HCT116 (cell line): ENCODE results near the gene FAM43A. TPM values are rescaled to one million over a fixed set of nuclear protein-coding genes. Genes with fewer than 3 reads are reported as not detected.

Source experiments
- ATAC-seq: fragments of 200-7000 bp; cut with Tn5 transposase; 2 replicates; pipeline ENCODE4 v1.9.1; 2020; ENCODE audit warnings: mild to moderate bottlenecking, moderate library complexity
- BruUV-seq: library from RNA; stranded (reverse); fragments of 400-500 nt; replicated peaks from 2 replicates; lab custom pipeline; 2021; lab: Mats Ljungman, UMichigan
- CTCF ChIA-PET: fragments of 300-600 bp; sonication (Branson Sonifier 250); formaldehyde crosslinking; loops from one replicate; lab custom pipeline; 2021; ENCODE audit warnings: antibody characterized with exemption; lab: Charles Lee
- POLR2A ChIA-PET: fragments of 300-600, 350-600 bp; sonication (Branson Sonifier 250); formaldehyde crosslinking; loops from one replicate; lab custom pipeline; 2021; ENCODE audit warnings: antibody characterized with exemption; lab: Charles Lee
- RAD21 ChIA-PET, 2 experiments: fragments of 300-600 bp; sonication (Branson Sonifier 250); formaldehyde crosslinking; loops; one replicate each; lab custom pipeline; 2023; ENCODE audit warnings: low total read pairs in 2 of 2; ENCODE audit not compliant: uncharacterized antibody in 2 of 2, unreplicated experiment in 2 of 2, low non-redundant PET in 1 of 2; lab: Charles Lee
- DNase-seq: peaks from one replicate; pipeline ENCODE4 v3.0.0-alpha.2; 2010; ENCODE audit warnings: low read depth, low spot score
- H2AFZ ChIP-seq: fragments of 200-600 bp; shearing (Covaris generic), sonication (generic); 2 replicates; pipeline ENCODE4 v1.6.1; 2017; ENCODE audit warnings: low read depth, mixed run types, mixed read lengths, antibody characterized with exemption, low read length; ENCODE audit not compliant: poor library complexity, severe bottlenecking
- H3K27ac ChIP-seq: 2 replicates; pipeline ENCODE4 v1.5.1; 2012; ENCODE audit warnings: low read depth, low read length
- H3K27me3 ChIP-seq: fragments of 200-600 bp; sonication (generic); 2 replicates; pipeline ENCODE4 v1.6.1; 2016; ENCODE audit warnings: mixed run types, low read length, mixed read lengths; ENCODE audit not compliant: insufficient read depth
- H3K36me3 ChIP-seq, 2 experiments: fragments of 200-500 bp in 1 of 2; fragments of 200-600 bp in 1 of 2; sonication (Bioruptor generic) in 1 of 2; sonication (generic) in 1 of 2; 2 replicates each; pipeline versions ENCODE4 v1.5.1 to v1.6.1; 2014 to 2016; ENCODE audit warnings: low read length in 2 of 2, inconsistent platforms in 1 of 2, mixed read lengths in 1 of 2, mixed run types in 1 of 2; ENCODE audit not compliant: insufficient read depth in 2 of 2, control insufficient read depth in 1 of 2
- H3K4me1 ChIP-seq, 2 experiments: fragments of 200-600 bp in 1 of 2; sonication (generic) in 1 of 2; 2 replicates each; pipeline versions ENCODE4 v1.5.1 to v1.6.1; 2012 to 2017; ENCODE audit warnings: low read length in 2 of 2, inconsistent platforms in 1 of 2, mild to moderate bottlenecking in 1 of 2, mixed read lengths in 1 of 2, mixed run types in 1 of 2, moderate library complexity in 1 of 2; ENCODE audit not compliant: insufficient read depth in 2 of 2, control insufficient read depth in 1 of 2
- H3K4me2 ChIP-seq: fragments of 200-600 bp; sonication (generic); 2 replicates; pipeline ENCODE4 v1.6.1; 2017; ENCODE audit warnings: mixed run types, low read length, mixed read lengths
- H3K4me3 ChIP-seq, 2 experiments: fragments of 200-600 bp in 1 of 2; sonication (generic) in 1 of 2; replicated peaks in 1 of 2; 2 replicates each; pipeline ENCODE4 v1.5.1; 2011 to 2016; ENCODE audit warnings: low read length in 2 of 2, control low read depth in 1 of 2, low read depth in 1 of 2, mild to moderate bottlenecking in 1 of 2, mixed read lengths in 1 of 2, mixed run types in 1 of 2
- H3K79me2 ChIP-seq: fragments of 200-600 bp; sonication (generic); 2 replicates; pipeline ENCODE4 v1.6.1; 2017; ENCODE audit warnings: mild to moderate bottlenecking, mixed run types, low read length, moderate library complexity, mixed read lengths; ENCODE audit not compliant: insufficient read depth
- H3K9ac ChIP-seq: fragments of 200-600 bp; sonication (generic); 2 replicates; pipeline ENCODE4 v1.6.1; 2016; ENCODE audit warnings: low read length, mixed read lengths
- H3K9me2 ChIP-seq: fragments of 200-600 bp; sonication (generic), shearing (Covaris generic); 2 replicates; pipeline ENCODE4 v1.6.1; 2017; ENCODE audit warnings: mixed run types, mild to moderate bottlenecking, moderate library complexity; ENCODE audit not compliant: insufficient read depth
- H3K9me3 ChIP-seq, 2 experiments: fragments of 200-500 bp in 1 of 2; fragments of 200-600 bp in 1 of 2; sonication (Bioruptor generic) in 1 of 2; sonication (generic) in 1 of 2; 2 replicates each; pipeline ENCODE4 v1.6.1; 2014 to 2017; ENCODE audit warnings: low read length in 2 of 2, mixed read lengths in 2 of 2, inconsistent platforms in 1 of 2, low read depth in 1 of 2, mild to moderate bottlenecking in 1 of 2, mixed run types in 1 of 2, moderate library complexity in 1 of 2; ENCODE audit not compliant: control insufficient read depth in 1 of 2, insufficient read depth in 1 of 2
- H4K20me1 ChIP-seq: fragments of 200-600 bp; sonication (generic), shearing (Covaris generic); 2 replicates; pipeline ENCODE4 v1.6.1; 2017; ENCODE audit warnings: mixed run types, mild to moderate bottlenecking, moderate library complexity; ENCODE audit not compliant: insufficient read depth
- CEBPB ChIP-seq: IDR thresholded peaks from 2 replicates; pipeline ENCODE4 v1.6.1; 2012; ENCODE audit warnings: low read depth
- ELF1 ChIP-seq: IDR thresholded peaks from 2 replicates; pipeline ENCODE4 v1.6.1; 2012; ENCODE audit warnings: low read depth, borderline replicate concordance
- EZH2 ChIP-seq: fragments of 200-600 bp; sonication (generic); IDR thresholded peaks from 2 replicates; pipeline ENCODE4 v1.6.1; 2017; ENCODE audit warnings: antibody characterized with exemption, mixed run types
- EZH2phosphoT487 ChIP-seq: fragments of 200-600 bp; IDR thresholded peaks from 2 replicates; pipeline ENCODE4 v1.6.1; 2018; ENCODE audit warnings: antibody characterized with exemption, borderline replicate concordance
- FOSL1 ChIP-seq: IDR thresholded peaks from 2 replicates; pipeline ENCODE4 v1.6.1; 2012; ENCODE audit warnings: low read depth
- POLR2AphosphoS5 ChIP-seq: IDR thresholded peaks from 2 replicates; pipeline ENCODE4 v1.6.1; 2011; ENCODE audit warnings: mild to moderate bottlenecking, low read depth, low read length, moderate library complexity
- RAD21 ChIP-seq: IDR thresholded peaks from 2 replicates; pipeline ENCODE4 v1.6.1; 2012; ENCODE audit warnings: low read depth, mild to moderate bottlenecking
- SIN3A ChIP-seq: IDR thresholded peaks from 2 replicates; pipeline ENCODE4 v1.6.1; 2012; ENCODE audit warnings: low read depth
- SRF ChIP-seq: IDR thresholded peaks from 2 replicates; pipeline ENCODE4 v1.6.1; 2012; ENCODE audit warnings: low read depth
- YY1 ChIP-seq: IDR thresholded peaks from 2 replicates; pipeline ENCODE4 v1.6.1; 2011; ENCODE audit warnings: low read length, low read depth, moderate library complexity, mild to moderate bottlenecking; ENCODE audit not compliant: insufficient replicate concordance; ENCODE audit errors: extremely low read depth
- ZNF274 ChIP-seq: fragments of 200-500 bp; sonication (Bioruptor generic); IDR thresholded peaks from 2 replicates; pipeline ENCODE4 v1.6.1; 2014; ENCODE audit warnings: mild to moderate bottlenecking, low read depth, low read length, inconsistent platforms
- intact Hi-C: fragments of 100-400 bp; cut with micrococcal nuclease; formaldehyde crosslinking; loops from 2 replicates; pipeline ENCODE4 v1.10.0; 2022
- total RNA-seq: library from RNA; stranded (reverse); gene quantifications from one replicate; pipeline ENCODE4 v1.2.1, GENCODE V29; 2021; ENCODE audit not compliant: unreplicated experiment
- TF ChIP-seq, protein P1 (sequence below), 3 experiments: fragments of 200-600 bp in 1 of 3; sonication (generic) in 1 of 3; IDR thresholded peaks in 2 of 3; conservative IDR thresholded peaks in 1 of 3; 2 replicates each; pipeline ENCODE4 v1.5.1; 2012 to 2017; ENCODE audit warnings: low read depth in 2 of 3, low read length in 2 of 3, antibody characterized with exemption in 1 of 3, borderline replicate concordance in 1 of 3, control low read depth in 1 of 3, mild to moderate bottlenecking in 1 of 3, mixed read lengths in 1 of 3, mixed run types in 1 of 3, moderate library complexity in 1 of 3; ENCODE audit not compliant: insufficient read depth in 1 of 3
- TF ChIP-seq, protein P2 (sequence below): IDR thresholded peaks from 2 replicates; pipeline ENCODE4 v1.6.1; 2012; ENCODE audit warnings: low read depth

The FAM43A gene
- total RNA-seq, 1 experiment from 2014 or later = 6.8 TPM

DNA sequence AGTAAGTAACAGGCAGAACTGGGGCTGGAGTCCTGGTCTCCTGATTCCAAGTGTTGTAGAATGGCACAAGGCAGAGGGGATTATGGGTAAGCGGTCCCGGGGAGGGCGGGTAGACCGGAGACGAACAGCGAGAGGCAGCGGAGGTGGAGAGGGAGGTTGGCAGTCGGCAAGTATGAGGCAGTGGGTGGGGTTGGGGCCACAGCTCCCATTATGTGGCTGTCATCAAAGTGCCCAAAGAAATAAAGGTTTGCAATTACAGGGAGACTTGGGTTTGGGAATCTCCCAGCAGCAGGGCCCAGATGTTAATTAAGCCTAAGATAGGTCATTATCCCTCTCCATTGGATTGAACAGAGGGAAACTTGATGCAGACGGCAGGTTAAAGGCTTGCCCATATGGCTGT, 16.9 kb downstream of the FAM43A start:
- no peak overlapping the region for H3K4me3 ChIP-seq
- no peak overlapping the region for H3K27ac ChIP-seq
- TF ChIP-seq EZH2 (no peak), FOSL1 (no peak), ELF1 (no peak), SIN3A (no peak), SRF (no peak), CEBPB (no peak), EZH2phosphoT487 (no peak), POLR2AphosphoS5 (no peak), YY1 (no peak), ZNF274 (no peak), RAD21 (no peak)
- TF ChIP-seq, protein P1, sequence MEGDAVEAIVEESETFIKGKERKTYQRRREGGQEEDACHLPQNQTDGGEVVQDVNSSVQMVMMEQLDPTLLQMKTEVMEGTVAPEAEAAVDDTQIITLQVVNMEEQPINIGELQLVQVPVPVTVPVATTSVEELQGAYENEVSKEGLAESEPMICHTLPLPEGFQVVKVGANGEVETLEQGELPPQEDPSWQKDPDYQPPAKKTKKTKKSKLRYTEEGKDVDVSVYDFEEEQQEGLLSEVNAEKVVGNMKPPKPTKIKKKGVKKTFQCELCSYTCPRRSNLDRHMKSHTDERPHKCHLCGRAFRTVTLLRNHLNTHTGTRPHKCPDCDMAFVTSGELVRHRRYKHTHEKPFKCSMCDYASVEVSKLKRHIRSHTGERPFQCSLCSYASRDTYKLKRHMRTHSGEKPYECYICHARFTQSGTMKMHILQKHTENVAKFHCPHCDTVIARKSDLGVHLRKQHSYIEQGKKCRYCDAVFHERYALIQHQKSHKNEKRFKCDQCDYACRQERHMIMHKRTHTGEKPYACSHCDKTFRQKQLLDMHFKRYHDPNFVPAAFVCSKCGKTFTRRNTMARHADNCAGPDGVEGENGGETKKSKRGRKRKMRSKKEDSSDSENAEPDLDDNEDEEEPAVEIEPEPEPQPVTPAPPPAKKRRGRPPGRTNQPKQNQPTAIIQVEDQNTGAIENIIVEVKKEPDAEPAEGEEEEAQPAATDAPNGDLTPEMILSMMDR (IDR thresholded peaks at IDR 0.05 in 2 of 3, conservative IDR thresholded peaks at IDR 0.05 in 1 of 3; ENCODE audit: borderline replicate concordance in 1 of 3, insufficient read depth in 1 of 3, low read depth in 2 of 3, low read length in 2 of 3) = no peak
- TF ChIP-seq, protein P2, sequence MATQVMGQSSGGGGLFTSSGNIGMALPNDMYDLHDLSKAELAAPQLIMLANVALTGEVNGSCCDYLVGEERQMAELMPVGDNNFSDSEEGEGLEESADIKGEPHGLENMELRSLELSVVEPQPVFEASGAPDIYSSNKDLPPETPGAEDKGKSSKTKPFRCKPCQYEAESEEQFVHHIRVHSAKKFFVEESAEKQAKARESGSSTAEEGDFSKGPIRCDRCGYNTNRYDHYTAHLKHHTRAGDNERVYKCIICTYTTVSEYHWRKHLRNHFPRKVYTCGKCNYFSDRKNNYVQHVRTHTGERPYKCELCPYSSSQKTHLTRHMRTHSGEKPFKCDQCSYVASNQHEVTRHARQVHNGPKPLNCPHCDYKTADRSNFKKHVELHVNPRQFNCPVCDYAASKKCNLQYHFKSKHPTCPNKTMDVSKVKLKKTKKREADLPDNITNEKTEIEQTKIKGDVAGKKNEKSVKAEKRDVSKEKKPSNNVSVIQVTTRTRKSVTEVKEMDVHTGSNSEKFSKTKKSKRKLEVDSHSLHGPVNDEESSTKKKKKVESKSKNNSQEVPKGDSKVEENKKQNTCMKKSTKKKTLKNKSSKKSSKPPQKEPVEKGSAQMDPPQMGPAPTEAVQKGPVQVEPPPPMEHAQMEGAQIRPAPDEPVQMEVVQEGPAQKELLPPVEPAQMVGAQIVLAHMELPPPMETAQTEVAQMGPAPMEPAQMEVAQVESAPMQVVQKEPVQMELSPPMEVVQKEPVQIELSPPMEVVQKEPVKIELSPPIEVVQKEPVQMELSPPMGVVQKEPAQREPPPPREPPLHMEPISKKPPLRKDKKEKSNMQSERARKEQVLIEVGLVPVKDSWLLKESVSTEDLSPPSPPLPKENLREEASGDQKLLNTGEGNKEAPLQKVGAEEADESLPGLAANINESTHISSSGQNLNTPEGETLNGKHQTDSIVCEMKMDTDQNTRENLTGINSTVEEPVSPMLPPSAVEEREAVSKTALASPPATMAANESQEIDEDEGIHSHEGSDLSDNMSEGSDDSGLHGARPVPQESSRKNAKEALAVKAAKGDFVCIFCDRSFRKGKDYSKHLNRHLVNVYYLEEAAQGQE = no peak
- POLR2A ChIA-PET = no interaction called here
- DNase-seq (no peak), ATAC-seq (no peak)
- CTCF ChIA-PET = no interaction called here
- no peak overlapping the region for H3K4me2 ChIP-seq
- no peaks in the 10 kb centered on the region for H3K27me3 ChIP-seq
- intact Hi-C loops = no loop called here
- H3K9ac ChIP-seq = no peak overlapping the region
- H2AFZ ChIP-seq = no peak overlapping the region
- H3K36me3 ChIP-seq = no peaks in the 10 kb centered on the region
- peaks cover 0 to 8% of the 10 kb centered on the region in 2 experiments; a peak in 1 of 4 replicates for H3K9me3 ChIP-seq
- no TSS peak for BruUV-seq
- no peaks in the 10 kb centered on the region for H3K4me1 ChIP-seq
- no peaks in the 10 kb centered on the region for H3K79me2 ChIP-seq
- H4K20me1 ChIP-seq = no peaks in the 10 kb centered on the region
- RAD21 ChIA-PET = no interaction called here
- H3K9me2 ChIP-seq = no peaks in the 10 kb centered on the region
